K562 (cell line): Measurements from ENCODE around the gene NODAL. TPM values are rescaled to one million over a fixed set of nuclear protein-coding genes. Genes with fewer than 3 reads are reported as not detected.

Source experiments
- CREB3L1 ChIP-seq: fragments of 450-650 bp; IDR thresholded peaks from 2 replicates; pipeline ENCODE4 v1.6.1; 2014; ENCODE audit warnings: low read depth, mild to moderate bottlenecking, moderate library complexity, borderline replicate concordance
- DMBX1 ChIP-seq: fragments of 250-450 bp; sonication (Bioruptor Pico); IDR thresholded peaks from 2 replicates; pipeline ENCODE4 v1.8.0; 2022; ENCODE audit warnings: inconsistent platforms, mild to moderate bottlenecking, moderate library complexity, borderline replicate concordance
- KDM5B ChIP-seq: fragments of 200-600 bp; sonication (generic); IDR thresholded peaks from 2 replicates; pipeline ENCODE4 v1.6.1; 2012; ENCODE audit warnings: low read depth, mild to moderate bottlenecking, moderate library complexity, low read length, control low read depth, inconsistent platforms; ENCODE audit not compliant: insufficient replicate concordance
- SMARCA4 ChIP-seq: fragments of 450-650 bp; IDR thresholded peaks from 2 replicates; pipeline ENCODE4 v1.6.1; 2016
- SMARCE1 ChIP-seq: fragments of 450-650 bp; IDR thresholded peaks from 2 replicates; pipeline ENCODE4 v1.7.1; 2016; ENCODE audit warnings: mild to moderate bottlenecking
- SNRNP70 ChIP-seq: fragments of 200-400 bp; formaldehyde crosslinking; optimal IDR thresholded peaks from 2 replicates; pipeline ENCODE3; 2017; ENCODE audit warnings: low read depth, low read length
- TAF9B ChIP-seq: fragments of 450-650 bp; IDR thresholded peaks from 2 replicates; pipeline ENCODE4 v1.6.1; 2018; ENCODE audit warnings: mild to moderate bottlenecking; ENCODE audit not compliant: partially characterized antibody
- TEAD1 ChIP-seq, 2 experiments: fragments of 450-650 bp in 1 of 2; sonication (generic) in 1 of 2; formaldehyde crosslinking; IDR thresholded peaks; 2 replicates each; pipeline versions ENCODE4 v1.4.0 to v1.8.0; 2020 to 2022; ENCODE audit warnings: mild to moderate bottlenecking in 2 of 2, missing genetic modification reagents in 1 of 2
- ZFX ChIP-seq: sonication (generic); formaldehyde crosslinking; IDR thresholded peaks from 2 replicates; pipeline ENCODE4 v1.8.0; 2022; ENCODE audit warnings: mild to moderate bottlenecking, missing genetic modification reagents, moderate library complexity
- ZNF354B ChIP-seq: fragments of 250-450 bp; sonication (Bioruptor Pico); IDR thresholded peaks from 2 replicates; pipeline ENCODE4 v1.4.0; 2020
- ZNF668 ChIP-seq: fragments of 250-450 bp; sonication (Bioruptor Pico); IDR thresholded peaks from 2 replicates; pipeline ENCODE4 v1.8.0; 2022; ENCODE audit warnings: mild to moderate bottlenecking, inconsistent platforms
- polyA plus RNA-seq, 8 experiments: library from polyadenylated mRNA; depleted of rRNA in 4 of 8; stranded (reverse) in 5 of 8; unstranded in 3 of 8; fragments of >200 nt; fragmentation: Nextera tagmentation in 2 of 8; fragmentation: Illumina TruSeq in 1 of 8; extraction: Ambion mirVana in 2 of 8; extraction: Trizol in 1 of 8; gene quantifications; 2 replicates each; pipeline versions ENCODE4 v1.2.1 to v1.2.3, GENCODE V29; 2011 to 2014; ENCODE audit warnings: inconsistent platforms in 1 of 8, missing spikeins in 1 of 8
- total RNA-seq, 7 experiments: library from RNA; depleted of rRNA in 6 of 7; stranded (reverse); fragments of >200 nt in 6 of 7; fragmentation: Illumina TruSeq in 2 of 7; extraction: Trizol in 2 of 7; gene quantifications; 2 replicates each; pipeline versions ENCODE4 v1.2.1 to v1.2.3, GENCODE V29; 2011 to 2021; ENCODE audit warnings: low replicate concordance in 1 of 7
- TF ChIP-seq, protein P1 (sequence below): sonication (generic); formaldehyde crosslinking; IDR thresholded peaks from 2 replicates; pipeline ENCODE4 v1.8.0; 2023; ENCODE audit warnings: mild to moderate bottlenecking, missing genetic modification reagents
- TF ChIP-seq, protein P2 (sequence below): fragments of 450-650 bp; conservative IDR thresholded peaks from 2 replicates; pipeline ENCODE4 v1.6.1; 2016; ENCODE audit warnings: missing genetic modification characterization, low read depth, mild to moderate bottlenecking, control low read depth, missing compliant biosample characterization

The NODAL gene
- total and polyA plus RNA-seq, 9 of the 15 experiments (the other 6 are each of a cell fraction or from before 2014, with no cell fraction given) = not detected

GRCh38 chr10:70404787-70405036, 36.8 kb downstream of the NODAL start (continued):
- TF ChIP-seq, protein P1, sequence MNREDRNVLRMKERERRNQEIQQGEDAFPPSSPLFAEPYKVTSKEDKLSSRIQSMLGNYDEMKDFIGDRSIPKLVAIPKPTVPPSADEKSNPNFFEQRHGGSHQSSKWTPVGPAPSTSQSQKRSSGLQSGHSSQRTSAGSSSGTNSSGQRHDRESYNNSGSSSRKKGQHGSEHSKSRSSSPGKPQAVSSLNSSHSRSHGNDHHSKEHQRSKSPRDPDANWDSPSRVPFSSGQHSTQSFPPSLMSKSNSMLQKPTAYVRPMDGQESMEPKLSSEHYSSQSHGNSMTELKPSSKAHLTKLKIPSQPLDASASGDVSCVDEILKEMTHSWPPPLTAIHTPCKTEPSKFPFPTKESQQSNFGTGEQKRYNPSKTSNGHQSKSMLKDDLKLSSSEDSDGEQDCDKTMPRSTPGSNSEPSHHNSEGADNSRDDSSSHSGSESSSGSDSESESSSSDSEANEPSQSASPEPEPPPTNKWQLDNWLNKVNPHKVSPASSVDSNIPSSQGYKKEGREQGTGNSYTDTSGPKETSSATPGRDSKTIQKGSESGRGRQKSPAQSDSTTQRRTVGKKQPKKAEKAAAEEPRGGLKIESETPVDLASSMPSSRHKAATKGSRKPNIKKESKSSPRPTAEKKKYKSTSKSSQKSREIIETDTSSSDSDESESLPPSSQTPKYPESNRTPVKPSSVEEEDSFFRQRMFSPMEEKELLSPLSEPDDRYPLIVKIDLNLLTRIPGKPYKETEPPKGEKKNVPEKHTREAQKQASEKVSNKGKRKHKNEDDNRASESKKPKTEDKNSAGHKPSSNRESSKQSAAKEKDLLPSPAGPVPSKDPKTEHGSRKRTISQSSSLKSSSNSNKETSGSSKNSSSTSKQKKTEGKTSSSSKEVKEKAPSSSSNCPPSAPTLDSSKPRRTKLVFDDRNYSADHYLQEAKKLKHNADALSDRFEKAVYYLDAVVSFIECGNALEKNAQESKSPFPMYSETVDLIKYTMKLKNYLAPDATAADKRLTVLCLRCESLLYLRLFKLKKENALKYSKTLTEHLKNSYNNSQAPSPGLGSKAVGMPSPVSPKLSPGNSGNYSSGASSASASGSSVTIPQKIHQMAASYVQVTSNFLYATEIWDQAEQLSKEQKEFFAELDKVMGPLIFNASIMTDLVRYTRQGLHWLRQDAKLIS (CRISPR knock-in tag) = no peak
- TF ChIP-seq CREB3L1 (no peak), ZNF668 (CRISPR knock-in tag) (no peak), ZNF354B (CRISPR knock-in tag) (no peak), KDM5B (peak; percentile 33), DMBX1 (CRISPR knock-in tag) (no peak), SNRNP70 (no peak), TAF9B (no peak), SMARCA4 (peak; percentile 34; the same call in 1 of the 2 replicates), SMARCE1 (0 out of 2 replicates have a peak, but pooled peaks have one; percentile 31), TEAD1 (CRISPR knock-in tag; IDR thresholded peaks at IDR 0.05) (peak in 1 of 2 experiments; percentile 68; a peak in 1 of 4 replicates), ZFX (no peak)
- TF ChIP-seq, protein P2, sequence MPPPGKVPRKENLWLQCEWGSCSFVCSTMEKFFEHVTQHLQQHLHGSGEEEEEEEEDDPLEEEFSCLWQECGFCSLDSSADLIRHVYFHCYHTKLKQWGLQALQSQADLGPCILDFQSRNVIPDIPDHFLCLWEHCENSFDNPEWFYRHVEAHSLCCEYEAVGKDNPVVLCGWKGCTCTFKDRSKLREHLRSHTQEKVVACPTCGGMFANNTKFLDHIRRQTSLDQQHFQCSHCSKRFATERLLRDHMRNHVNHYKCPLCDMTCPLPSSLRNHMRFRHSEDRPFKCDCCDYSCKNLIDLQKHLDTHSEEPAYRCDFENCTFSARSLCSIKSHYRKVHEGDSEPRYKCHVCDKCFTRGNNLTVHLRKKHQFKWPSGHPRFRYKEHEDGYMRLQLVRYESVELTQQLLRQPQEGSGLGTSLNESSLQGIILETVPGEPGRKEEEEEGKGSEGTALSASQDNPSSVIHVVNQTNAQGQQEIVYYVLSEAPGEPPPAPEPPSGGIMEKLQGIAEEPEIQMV = no peak
- TF ChIP-seq, all 486 proteins: peak for 13
